Stimulated activated naive CD8-positive, alpha-beta T cell treated with anti-CD3 and anti-CD28 coated beads, Interleukin-15, Interleukin-2, amounts not matched to agents 100 U/mL and 50 U/mL, for 24 hours (primary cell): ENCODE results near the gene RTN3.
"Not testable (repeated sequence)": the region's sequence is repeated elsewhere in the genome, so short reads cannot be mapped to it uniquely, and the experiment has no call there.

Experiments used
- ATAC-seq: fragments of 150-1000 bp; cut with Tn5 transposase; one replicate; pipeline ENCODE4 v1.10.0; 2021
- DNase-seq: peaks from one replicate; pipeline ENCODE4 v3.0.0; 2021

Gene RTN3

GRCh38 chr11:63769042-63769713, 87.9 kb downstream of the RTN3 start:
- ATAC-seq (peak; percentile 34), DNase-seq (peak; percentile 45)

- ATAC-seq = no peak
- DNase-seq = no peak
Observed at GRCh38 chr11:63769714-63770455, 88.6 kb downstream of the RTN3 start.

- DNase-seq (no peak), ATAC-seq (no peak)
Observed at GRCh38 chr11:63770763-63771162, 89.5 kb downstream of the RTN3 start.

DNA sequence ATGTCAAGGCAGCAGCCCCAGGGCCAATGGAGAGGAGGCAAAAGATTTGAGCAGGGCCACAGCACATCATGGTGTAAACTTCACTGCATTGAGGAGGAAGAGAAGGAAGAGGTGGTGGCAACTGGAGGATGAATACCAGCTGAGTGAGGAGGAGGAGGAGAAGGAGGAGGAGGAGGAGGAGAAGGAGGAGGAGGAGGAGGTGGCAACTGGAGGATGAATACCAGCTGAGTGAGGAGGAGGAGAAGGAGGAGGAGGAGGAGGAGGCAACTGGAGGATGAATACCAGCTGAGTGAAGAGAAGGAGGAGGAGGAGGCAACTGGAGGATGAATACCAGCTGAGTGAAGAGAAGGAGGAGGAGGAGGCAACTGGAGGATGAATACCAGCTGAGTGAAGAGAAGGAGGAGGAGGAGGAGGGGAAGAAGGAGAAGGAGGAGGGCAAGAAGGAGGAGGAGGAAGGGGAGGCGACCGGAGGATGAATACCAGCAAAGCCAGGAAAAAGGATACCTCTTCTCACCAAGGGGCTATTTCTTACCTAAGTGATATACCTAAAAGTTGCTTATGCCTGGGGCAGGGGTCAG, 90.5 kb downstream of the RTN3 start:
- DNase-seq, ATAC-seq: not testable (repeated sequence)

DNA sequence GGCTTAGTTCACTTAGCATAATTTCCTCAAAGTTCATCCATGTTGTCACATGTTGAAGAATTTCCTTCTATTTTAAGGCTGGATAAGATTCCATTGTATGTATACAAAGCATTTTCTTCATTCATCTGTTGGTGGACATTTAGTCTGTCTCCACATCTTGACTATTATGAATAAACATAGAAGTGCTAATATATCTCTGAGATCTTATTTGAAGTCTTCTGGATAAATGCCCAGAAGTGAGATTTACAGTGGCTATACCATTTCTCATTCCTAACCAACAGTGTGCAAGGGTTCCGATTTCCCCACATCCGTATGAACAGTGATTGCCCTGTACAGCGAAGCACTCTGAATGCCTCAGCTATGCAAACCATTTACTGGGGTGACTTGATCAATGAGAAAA, 93.9 kb downstream of the RTN3 start:
- ATAC-seq (no peak), DNase-seq (no peak)

GRCh38 chr11:63779039-63779438, 97.7 kb downstream of the RTN3 start:
- ATAC-seq (no peak), DNase-seq (no peak)

DNA sequence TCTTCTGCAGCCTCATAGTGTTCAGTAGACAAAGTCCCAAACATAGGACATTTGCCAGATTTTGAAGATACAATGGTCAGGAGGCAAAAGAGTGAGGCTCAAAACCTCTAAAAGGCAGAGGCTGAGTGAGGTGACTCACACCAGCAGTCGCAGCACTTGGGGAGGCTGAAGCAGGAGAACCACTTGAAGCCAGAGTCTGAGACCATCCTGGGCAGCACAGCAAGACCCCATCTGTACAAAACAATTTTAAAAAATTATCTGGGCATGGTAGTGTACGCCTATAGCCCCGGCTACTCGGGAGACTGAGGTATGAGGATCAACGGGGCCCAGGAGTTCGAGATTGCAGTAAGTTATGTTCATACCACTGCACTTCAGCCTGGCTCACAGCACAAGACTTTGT, 101.4 kb downstream of the RTN3 start:
- ATAC-seq (no peak), DNase-seq (no peak)

- ATAC-seq (no peak), DNase-seq (no peak)
Observed at GRCh38 chr11:63783925-63784592, 102.8 kb downstream of the RTN3 start.

GRCh38 chr11:63785823-63786222, 104.5 kb downstream of the RTN3 start:
- ATAC-seq = no peak
- no peak for DNase-seq

- no peak for ATAC-seq
Observed at GRCh38 chr11:63791495-63792167, 110.3 kb downstream of the RTN3 start.

GRCh38 chr11:63793161-63793560, 111.9 kb downstream of the RTN3 start:
- ATAC-seq = no peak
- no peak for DNase-seq

More at GRCh38 chr11:63791495-63792167, 110.3 kb downstream of the RTN3 start:
- no peak for DNase-seq

DNA sequence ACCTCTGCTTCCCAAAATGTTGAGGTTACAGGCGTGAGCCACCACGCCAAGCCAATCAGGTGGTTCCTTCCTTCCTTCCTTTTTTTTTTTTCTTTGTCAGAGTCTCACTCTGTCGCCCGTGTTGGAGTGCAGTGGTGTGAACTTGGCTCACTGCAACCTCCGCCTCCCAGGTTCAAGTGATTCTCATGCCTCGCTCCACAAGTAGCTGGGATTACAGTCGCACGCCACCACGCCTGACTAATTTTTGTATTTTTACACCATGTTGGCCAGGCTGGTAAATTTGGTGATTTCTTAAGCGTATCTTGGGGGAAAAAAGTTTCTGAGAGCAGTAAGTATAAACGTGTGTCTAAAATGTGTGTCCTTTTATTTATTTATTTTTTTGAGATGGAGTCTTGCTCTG, 113.8 kb downstream of the RTN3 start:
- DNase-seq (no peak), ATAC-seq (no peak)

DNA sequence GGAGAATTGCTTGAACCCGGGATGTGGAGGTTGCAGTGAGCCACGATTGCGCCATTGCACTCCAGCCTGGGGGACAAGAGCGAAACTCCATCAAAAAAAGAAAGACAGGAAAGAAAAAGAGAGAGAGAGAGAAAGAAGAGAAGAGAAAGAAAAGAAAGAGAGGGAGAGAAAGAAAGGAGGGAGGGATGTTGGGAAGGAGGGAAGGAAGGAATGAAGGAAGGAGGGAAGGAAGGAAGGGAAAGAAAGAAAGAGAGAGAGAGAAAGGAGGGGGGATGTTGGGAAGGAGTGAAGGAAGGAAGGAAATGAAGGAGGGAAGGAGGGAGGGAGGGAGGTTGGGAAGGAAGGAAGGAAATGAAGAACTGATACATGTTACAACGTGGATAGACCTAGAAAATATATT, 119.6 kb downstream of the RTN3 start:
- DNase-seq (no peak), ATAC-seq (no peak)

DNA sequence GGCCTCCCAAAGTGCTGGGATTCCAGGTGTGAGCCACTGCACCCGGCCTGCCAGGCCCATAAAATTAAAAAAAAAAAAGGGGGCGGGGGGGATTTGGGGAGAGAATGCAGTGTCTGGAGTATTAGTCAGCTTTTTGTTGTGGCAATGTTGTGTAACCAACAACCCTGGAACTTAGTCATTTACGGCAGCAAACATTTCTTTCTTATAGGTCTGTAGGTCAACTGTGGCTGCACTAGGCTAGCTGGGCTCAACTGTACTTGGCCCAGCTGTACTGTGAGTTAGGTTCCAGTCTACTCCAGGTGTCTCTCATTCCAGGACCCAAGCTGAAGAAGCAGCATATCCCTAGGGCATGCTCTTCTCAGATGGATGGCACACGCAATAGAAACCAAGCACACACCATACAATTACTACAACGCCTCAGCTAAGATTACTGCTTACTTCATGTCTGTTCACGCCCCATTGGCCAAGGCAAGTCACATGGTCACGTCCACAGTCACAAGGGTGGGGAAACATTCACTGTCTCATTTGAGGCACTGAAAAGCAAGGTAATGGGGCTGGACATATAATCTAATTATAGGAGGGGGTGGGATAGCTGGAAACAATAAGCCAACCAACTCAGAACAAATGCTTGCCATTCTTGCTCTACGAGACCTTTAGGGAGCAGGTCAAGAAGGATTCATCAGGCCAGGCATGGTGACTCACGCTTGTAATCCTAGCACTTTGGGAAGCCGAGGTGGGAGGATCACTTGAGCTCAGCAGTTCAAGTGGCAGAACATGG, 121.5 kb downstream of the RTN3 start:
- no peak for DNase-seq

GRCh38 chr11:63804259-63804658, 123.0 kb downstream of the RTN3 start:
- no peak for ATAC-seq
- DNase-seq = no peak

More for the DNA sequence above, 121.5 kb downstream of the RTN3 start:
- no peak for ATAC-seq

- ATAC-seq (no peak), DNase-seq (no peak)
Observed at GRCh38 chr11:63805844-63806415, 124.6 kb downstream of the RTN3 start.
